Kidney (tissue), 14 donors: ENCODE data around the gene WDR12. TPM values are rescaled to one million over a fixed set of nuclear protein-coding genes. Genes with fewer than 3 reads are reported as not detected.

Experiments
- DNase-seq, 5 donors: peaks; one replicate each; pipeline ENCODE4 v3.0.0-alpha.2; 2013 to 2020
- FAIRE-seq: peaks from 2 replicates; lab custom pipeline; 2012; peaks lifted over from hg19 to GRCh38; lab: Jason Lieb, UNC
- H3K27ac ChIP-seq, 2 donors: one replicate each; pipeline ENCODE4 v1.7.0; 2013; ENCODE audit warnings: low read depth in 2 of 2, low read length in 2 of 2, inconsistent platforms in 1 of 2
- H3K27me3 ChIP-seq: one replicate; pipeline ENCODE4 v1.7.1; 2013; ENCODE audit warnings: low read length, inconsistent platforms; ENCODE audit not compliant: control insufficient read depth, insufficient read depth
- H3K36me3 ChIP-seq, 3 donors: one replicate each; pipeline versions ENCODE4 v1.7.0 to v1.7.1; 2013; ENCODE audit warnings: low read length in 3 of 3, control low read depth in 1 of 3, inconsistent platforms in 1 of 3; ENCODE audit not compliant: insufficient read depth in 3 of 3, control insufficient read depth in 2 of 3
- H3K4me1 ChIP-seq, 3 donors: one replicate each; pipeline versions ENCODE4 v1.7.0 to v1.7.1; 2013; ENCODE audit warnings: low read length in 3 of 3, inconsistent platforms in 1 of 3, low read depth in 1 of 3; ENCODE audit not compliant: control insufficient read depth in 2 of 3, insufficient read depth in 2 of 3
- H3K4me3 ChIP-seq, 3 donors: one replicate each; pipeline versions ENCODE4 v1.7.0 to v1.8.1; 2013; ENCODE audit warnings: low read length in 3 of 3, control low read depth in 1 of 3, inconsistent platforms in 1 of 3
- H3K9ac ChIP-seq, 3 donors: one replicate each; pipeline versions ENCODE4 v1.7.0 to v1.7.1; 2013; ENCODE audit warnings: low read length in 3 of 3, control low read depth in 1 of 3, inconsistent platforms in 1 of 3
- H3K9me3 ChIP-seq, 3 donors: one replicate each; pipeline versions ENCODE4 v1.7.0 to v1.7.1; 2013; ENCODE audit warnings: low read length in 3 of 3, control low read depth in 1 of 3, inconsistent platforms in 1 of 3; ENCODE audit not compliant: control insufficient read depth in 2 of 3, insufficient read depth in 1 of 3
- intact Hi-C: fragments of 100-400 bp; cut with DNase I; formaldehyde crosslinking; loops from one replicate; pipeline ENCODE4 v1.11.1; 2022
- polyA plus RNA-seq: library from polyadenylated mRNA; stranded (reverse); fragments of 350-450 nt; fragmentation: Illumina TruSeq; extraction: RNeasy Lipid Tissue Mini Kit (QIAGEN cat#74804); gene quantifications from one replicate; pipeline ENCODE4 v1.2.3, GENCODE V29; 2014; ENCODE audit warnings: low read depth, low replicate concordance; ENCODE audit not compliant: insufficient read depth
- total RNA-seq: library from RNA; stranded (reverse); fragmentation: NEBNext Ultra II Directional; extraction: Animal tissue kit (Norgen Biotek cat#: 25700); gene quantifications from one replicate; pipeline ENCODE4 v1.2.1, GENCODE V29; 2021
- TF ChIP-seq, protein P1 (sequence below): IDR thresholded peaks from 3 replicates; pipeline ENCODE4 v1.5.1; 2012; ENCODE audit warnings: mild to moderate bottlenecking, moderate library complexity, borderline replicate concordance; ENCODE audit not compliant: insufficient read depth; ENCODE audit errors: extremely low read depth
- donor health status: control.
- donor health status: control.
- donor health status: control.
- donor health status: control.
- donor health status: control.
- donor health status: DM: yes; HTN: yes; CAD: no.
- donor health status: Normal renal cell carcinoma (clear cell type).

WDR12 gene
- total and polyA plus RNA-seq, 2 donors from 2014 or later, result 37.8 to 55.0 TPM

DNA sequence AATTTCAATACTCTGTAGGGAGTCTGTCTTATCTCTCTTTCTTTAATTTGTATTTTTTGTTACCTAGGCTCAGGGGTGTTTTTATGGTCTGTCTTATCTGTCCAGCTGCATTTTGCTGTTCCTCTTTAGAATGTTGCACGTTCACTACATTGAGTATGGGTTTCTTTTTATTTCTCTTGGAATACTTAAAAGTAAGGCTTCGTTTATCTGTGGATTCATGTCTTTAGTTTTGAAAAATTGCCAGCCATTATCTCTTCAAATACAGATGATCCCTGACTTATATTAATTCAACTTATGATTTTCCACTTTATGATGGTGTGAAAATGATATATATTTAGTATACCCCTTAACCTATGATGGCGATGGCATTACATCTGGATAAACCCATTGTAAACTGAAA is 27.5 kb upstream of the WDR12 start:
- FAIRE-seq, result no peak
- intact Hi-C loops, result no loop called here

DNA sequence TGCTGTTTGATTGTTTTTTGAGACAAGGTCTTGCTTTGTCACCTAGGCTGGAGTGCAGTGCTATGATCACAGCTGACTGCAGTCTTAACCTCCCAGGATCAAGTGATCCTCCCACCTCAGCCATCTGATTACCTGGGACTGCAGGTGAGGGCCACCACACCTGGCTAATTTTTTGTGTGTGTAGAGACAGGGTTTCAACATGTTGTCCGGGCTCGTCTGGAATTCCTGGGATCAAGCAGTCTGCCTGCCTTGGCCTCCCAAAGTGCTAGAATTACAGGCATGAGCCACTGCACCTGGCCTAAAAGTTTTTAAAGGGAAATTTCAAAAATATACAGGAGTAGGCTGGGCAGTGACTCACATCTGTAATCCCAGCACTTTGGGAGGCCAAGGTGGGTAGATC is 23.0 kb upstream of the WDR12 start:
- Histone ChIP-seq H3K36me3 (no peaks in the 10 kb centered on the region), H3K9ac (no peak overlapping the region), H3K4me1 (no peaks in the 10 kb centered on the region), H3K27ac (no peak overlapping the region), H3K4me3 (no peak overlapping the region), H3K9me3 (no peaks in the 10 kb centered on the region), H3K27me3 (no peaks in the 10 kb centered on the region)
- TF ChIP-seq, protein P1, sequence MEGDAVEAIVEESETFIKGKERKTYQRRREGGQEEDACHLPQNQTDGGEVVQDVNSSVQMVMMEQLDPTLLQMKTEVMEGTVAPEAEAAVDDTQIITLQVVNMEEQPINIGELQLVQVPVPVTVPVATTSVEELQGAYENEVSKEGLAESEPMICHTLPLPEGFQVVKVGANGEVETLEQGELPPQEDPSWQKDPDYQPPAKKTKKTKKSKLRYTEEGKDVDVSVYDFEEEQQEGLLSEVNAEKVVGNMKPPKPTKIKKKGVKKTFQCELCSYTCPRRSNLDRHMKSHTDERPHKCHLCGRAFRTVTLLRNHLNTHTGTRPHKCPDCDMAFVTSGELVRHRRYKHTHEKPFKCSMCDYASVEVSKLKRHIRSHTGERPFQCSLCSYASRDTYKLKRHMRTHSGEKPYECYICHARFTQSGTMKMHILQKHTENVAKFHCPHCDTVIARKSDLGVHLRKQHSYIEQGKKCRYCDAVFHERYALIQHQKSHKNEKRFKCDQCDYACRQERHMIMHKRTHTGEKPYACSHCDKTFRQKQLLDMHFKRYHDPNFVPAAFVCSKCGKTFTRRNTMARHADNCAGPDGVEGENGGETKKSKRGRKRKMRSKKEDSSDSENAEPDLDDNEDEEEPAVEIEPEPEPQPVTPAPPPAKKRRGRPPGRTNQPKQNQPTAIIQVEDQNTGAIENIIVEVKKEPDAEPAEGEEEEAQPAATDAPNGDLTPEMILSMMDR, result no peak
- intact Hi-C loops, result no loop called here
- no peak for DNase-seq
- FAIRE-seq, result no peak

More for the DNA sequence above, 27.5 kb upstream of the WDR12 start:
- no peak overlapping the region for H3K4me3 ChIP-seq
- H3K36me3 ChIP-seq, result no peaks in the 10 kb centered on the region
- TF ChIP-seq, protein P1, result no peak
- DNase-seq, result no peak
- H3K9me3 ChIP-seq, result no peaks in the 10 kb centered on the region
- no peaks in the 10 kb centered on the region for H3K27me3 ChIP-seq
- H3K4me1 ChIP-seq, result no peaks in the 10 kb centered on the region
- H3K27ac ChIP-seq, result no peak overlapping the region
- H3K9ac ChIP-seq, result no peak overlapping the region

DNA sequence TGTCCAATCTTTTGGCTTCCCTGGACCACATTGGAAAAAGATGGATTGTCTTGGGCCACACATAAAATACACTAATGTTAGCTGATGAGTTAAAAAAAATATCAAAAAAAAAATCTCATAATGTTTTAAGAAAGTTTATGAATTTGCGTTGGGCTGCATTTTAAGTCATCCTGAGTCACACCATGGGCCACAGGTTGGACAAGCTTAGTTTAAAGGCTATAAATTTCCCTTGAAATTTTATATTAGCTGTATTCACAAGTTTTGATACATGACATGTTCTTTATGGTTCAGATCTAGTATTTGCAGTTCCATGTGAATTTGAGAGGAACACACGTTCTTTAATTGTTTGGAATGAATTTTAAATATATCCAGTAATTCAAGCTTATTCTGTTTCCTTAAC is 22.5 kb upstream of the WDR12 start:
- DNase-seq (no peak), FAIRE-seq (no peak)
- H3K36me3 ChIP-seq, result no peaks in the 10 kb centered on the region
- intact Hi-C loops, result no loop called here
- H3K27me3 ChIP-seq, result no peaks in the 10 kb centered on the region
- H3K4me3 ChIP-seq, result no peak overlapping the region
- H3K4me1 ChIP-seq, result no peaks in the 10 kb centered on the region
- TF ChIP-seq, protein P1, result no peak
- H3K27ac ChIP-seq, result no peak overlapping the region
- no peaks in the 10 kb centered on the region for H3K9me3 ChIP-seq
- no peak overlapping the region for H3K9ac ChIP-seq

DNA sequence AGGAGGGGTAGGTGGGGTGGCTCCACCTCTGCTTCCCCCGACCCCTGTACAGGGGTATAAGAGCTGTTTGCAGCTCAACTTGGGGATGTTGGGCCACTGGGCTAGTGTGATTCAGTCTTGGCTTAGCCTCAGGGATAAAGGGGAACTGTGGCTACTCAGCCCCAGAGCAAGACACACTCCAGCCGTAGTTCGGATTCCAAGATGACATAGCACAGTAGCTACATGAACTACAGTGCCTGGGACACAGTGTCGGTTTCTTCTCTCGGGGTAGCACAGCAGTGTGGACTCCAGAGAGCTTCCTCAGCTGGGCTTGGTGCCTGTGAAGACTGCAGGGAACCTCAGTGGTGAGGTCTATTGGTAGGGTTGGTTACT is 21.7 kb upstream of the WDR12 start:
- Histone ChIP-seq H3K4me1 (no peaks in the 10 kb centered on the region), H3K27me3 (no peaks in the 10 kb centered on the region), H3K9me3 (no peaks in the 10 kb centered on the region), H3K4me3 (no peak overlapping the region), H3K27ac (no peak overlapping the region), H3K9ac (no peak overlapping the region), H3K36me3 (no peaks in the 10 kb centered on the region)
- FAIRE-seq, result no peak
- no peak for DNase-seq
- TF ChIP-seq, protein P1, result no peak
- intact Hi-C loops, result no loop called here
